HG03442 (cell line): ENCODE data around the gene GLT1D1.
"Not testable (repeated sequence)": the region's sequence is repeated elsewhere in the genome, so short reads cannot be mapped to it uniquely, and the experiment has no call there.

ENCODE experiments used
- ATAC-seq: cut with Tn5 transposase; IDR thresholded peaks from one replicate; pipeline ENCODE4 v1.9.1; 2021; ENCODE audit warnings: mild to moderate bottlenecking, moderate library complexity; ENCODE audit not compliant: unreplicated experiment

Gene GLT1D1

DNA sequence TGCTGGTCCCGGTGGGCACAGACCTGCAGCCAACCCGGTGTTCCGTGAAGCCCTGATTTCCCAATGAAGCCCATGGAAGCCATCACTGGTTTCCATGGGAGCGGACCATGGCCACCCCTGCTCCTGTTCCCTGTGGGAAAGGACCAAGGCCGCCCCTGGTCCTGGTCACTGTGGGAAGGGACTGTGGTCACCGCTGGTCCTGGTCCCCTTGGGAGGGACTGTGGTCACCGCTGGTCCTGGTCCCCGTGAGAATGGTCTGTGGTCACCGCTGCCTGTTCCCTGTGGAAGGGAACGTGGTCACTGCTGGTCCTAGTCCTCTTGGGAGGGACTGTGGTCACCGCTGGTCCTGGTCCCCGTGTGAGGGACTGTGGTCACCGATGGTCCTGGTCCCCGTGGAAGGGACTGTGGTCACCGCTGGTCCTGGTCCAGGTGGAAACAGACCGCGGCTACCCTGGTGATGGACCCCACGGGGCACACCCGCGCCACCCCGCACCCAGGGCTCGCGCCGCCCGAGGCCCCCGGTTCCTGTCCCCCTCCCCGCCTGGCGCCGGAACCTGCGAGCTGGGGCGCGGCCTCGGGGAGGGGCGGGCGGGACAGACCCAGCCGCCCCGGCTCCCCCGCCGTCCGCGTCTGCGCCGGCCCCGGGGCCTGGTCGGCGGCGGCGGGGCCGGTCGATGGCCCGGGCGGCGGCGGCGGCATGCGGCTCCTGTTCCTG, at the start of gene GLT1D1:
Gene GLT1D1 (plus strand): TSS at position 594 of the 715 bp plus-strand sequence. CDS start 104 bp downstream, at position 698.
- ATAC-seq = peak; percentile 18

DNA sequence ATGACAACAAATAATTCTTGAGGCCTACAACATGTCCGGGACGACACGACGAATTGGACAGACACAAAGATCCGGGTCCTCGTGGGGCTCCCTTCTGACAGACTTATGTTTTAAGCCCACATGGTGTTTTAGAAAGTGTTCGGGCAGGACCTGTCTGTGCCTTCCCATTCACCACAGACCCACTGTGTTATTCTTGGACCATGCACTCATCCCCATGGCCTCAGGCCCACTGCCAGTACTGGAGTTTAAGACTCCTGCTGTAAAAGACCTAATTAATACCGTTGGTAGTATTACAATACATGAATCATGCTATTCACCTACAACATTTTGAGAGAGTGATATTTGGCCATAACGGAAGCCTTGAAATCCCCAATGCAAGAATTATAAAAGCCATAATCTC, 49.5 kb upstream of the GLT1D1 start:
- ATAC-seq = no peak

DNA sequence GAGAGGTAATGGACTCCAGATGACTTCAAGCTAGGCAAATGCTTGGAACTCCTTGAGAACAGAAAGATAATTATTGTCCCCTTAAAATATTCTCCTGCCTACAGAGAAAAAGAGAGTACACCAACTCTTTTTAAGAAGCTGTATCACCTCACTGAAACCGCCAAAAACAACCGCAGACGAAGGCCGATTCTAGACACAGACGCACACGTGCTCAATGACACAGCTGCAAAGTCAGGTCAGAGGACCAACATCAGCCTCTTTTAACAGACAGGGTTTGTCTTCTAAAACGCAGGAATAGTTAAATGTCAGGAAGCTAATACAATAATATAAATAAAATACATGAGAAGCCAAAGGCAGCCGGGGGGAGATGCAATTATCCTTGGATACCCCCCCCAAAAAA, 48.5 kb upstream of the GLT1D1 start:
- no peak for ATAC-seq

DNA sequence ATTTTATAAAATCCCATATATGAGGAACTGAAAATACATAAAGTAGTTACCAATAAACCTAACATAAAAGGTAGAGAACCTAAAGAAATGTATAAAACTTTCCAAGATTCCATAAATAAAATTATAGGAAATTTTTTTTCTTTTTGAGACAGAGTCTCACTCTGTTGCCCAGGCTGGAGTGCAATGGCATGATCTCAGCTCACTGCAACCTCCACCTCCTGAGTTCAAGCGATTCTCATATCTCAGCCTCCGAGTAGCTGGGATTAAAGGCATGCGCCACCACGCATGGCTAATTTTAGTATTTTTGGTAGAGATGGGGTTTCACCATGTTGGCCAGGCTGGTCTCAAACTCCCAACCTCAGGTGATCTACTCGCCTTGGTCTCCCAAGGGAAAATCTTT, 47.9 kb upstream of the GLT1D1 start:
- not testable (repeated sequence) for ATAC-seq

DNA sequence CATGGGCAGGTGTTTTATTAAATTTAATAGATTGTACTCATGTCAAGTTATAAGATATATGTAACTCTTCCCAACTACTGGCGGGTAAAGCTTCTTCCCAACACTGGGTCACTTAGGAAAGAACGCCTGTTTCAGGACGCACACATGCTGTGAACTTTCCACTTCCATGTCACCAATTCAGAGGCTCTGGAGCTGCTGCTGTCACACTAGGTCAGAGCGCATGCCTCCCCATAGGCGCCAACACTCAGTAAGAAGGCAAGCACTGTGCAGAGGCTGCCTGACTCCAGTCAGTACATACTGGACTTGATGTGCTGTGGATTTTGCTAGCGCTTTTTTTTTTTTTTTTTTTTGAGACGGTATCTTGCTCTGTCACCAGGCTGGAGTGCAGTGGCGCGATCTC, 46.7 kb upstream of the GLT1D1 start:
- no peak for ATAC-seq

DNA sequence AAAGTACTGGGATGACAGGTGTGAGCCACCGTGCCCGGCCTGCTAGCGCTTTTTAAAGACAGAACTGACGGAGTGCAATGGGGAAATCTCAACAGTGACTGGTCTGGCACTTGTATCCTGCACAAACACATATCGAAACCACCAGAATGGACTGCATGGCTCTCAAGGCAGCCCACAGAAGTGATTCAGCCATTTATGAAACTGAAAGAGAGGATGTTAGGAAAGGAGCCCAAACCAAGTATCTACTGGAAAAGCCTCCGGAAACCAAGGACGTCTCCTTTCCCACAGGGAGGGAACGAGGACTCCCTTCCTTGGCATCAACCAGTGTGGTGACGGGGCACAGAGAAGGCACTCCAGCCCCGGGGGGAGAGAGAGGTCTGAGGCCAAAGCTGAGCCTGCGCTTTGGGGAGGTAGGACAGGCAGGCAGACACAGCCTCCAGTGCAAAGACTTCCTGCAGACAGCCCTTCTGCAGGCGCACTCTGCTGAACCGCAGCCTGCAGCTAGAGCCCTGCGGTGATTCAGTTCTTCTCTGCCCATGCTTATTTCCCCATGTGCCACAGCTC, 46.0 kb upstream of the GLT1D1 start:
- no peak for ATAC-seq

DNA sequence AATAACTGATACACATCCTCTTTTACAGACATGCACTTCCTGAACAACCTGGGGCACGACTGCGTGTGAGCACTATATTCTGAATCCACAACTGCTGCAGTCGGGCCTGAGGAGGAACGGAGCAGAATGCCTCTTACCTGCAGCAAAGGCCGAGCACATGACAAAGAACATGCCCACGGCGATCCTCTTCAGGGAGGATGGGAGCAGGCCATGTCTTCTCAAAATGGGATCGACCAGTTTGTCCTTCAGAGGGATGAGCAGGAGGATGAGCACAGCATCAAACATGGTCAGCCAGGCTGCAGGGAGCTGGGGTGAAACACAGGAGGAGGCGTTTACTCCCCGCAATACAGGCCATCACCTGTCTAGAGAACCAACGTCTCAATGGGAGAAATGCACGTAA, 44.6 kb upstream of the GLT1D1 start:
- ATAC-seq = no peak

DNA sequence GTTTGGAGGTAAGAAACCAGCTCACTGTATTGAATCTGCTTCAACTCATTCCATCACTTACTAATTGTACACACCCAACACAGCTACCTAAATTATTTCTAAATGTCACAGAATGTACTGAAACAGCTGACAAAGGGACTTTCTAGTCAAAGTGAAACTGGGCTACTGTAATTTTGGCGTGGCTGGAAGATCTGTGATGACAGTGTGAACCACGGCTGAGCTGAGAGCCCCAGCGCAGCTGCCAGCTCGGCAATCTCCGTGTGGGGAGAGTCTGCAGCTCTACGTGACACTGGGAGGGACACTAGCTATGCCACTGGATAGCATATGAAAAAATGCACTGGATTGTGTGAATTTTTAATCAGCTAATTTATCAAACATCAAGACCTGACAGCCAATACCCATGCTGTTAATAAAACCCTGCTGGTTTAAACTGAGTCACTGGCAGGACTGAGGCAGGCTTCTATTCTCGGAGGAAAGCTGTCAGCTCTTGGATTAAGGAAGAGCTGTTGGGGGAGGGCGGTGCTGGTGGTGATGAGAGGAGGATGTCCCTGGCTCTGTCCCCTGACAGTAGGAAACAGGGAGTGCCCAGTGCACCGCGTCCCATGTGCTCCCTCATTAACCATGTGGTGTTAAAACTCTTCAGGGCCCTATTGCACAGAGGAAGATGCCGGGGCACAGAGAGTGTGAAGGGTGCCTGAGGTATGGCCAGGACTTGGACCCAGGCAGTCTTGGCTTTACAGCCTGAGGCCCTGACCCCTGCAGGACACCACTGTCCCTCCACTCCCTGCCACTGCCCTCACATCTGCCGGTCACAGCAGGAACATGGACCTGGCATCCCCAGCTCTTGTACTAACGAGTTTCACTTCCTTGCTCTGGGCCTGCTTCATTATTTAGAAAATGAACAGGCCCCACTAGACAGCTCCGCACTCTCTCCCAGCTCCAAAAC, 42.8 kb upstream of the GLT1D1 start:
- peak; percentile 77 for ATAC-seq

DNA sequence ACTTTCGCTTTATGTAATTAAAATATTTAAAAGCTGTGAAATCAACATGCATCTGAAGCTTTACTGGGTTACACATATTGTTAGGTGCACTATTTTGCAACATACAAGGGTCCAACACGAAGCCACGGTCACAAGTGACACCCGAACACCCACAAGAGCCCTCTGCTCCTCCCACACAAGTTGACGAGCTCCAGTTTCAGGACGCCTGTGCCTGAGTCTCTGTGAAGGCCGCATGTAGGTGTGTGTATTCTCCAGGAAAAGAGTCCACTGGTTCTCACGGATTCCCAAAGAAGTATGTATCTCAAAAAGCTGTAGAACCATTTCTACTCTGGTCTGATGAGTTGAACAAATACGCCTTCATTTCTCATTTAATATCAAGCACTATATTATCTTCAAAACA, 41.5 kb upstream of the GLT1D1 start:
- ATAC-seq = peak; percentile 18

DNA sequence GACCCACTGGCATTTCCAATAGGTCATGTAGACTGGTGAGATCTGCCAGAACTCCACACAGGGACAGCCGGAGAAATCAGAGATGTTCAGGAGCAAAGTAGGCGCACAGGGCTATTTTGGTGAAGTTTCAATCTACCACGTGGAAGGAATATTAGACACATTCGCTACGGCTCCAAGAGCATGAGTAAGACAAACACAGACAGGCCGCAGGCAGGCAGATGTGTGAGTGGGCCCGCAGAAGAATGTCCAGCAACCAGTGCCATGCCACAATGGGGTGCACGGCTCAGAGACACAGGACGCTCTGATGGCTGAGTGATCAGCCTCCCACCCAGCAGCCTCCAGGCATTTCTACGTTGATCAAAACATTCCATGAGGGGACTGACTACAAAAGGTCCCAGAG, 39.9 kb upstream of the GLT1D1 start:
- no peak for ATAC-seq

DNA sequence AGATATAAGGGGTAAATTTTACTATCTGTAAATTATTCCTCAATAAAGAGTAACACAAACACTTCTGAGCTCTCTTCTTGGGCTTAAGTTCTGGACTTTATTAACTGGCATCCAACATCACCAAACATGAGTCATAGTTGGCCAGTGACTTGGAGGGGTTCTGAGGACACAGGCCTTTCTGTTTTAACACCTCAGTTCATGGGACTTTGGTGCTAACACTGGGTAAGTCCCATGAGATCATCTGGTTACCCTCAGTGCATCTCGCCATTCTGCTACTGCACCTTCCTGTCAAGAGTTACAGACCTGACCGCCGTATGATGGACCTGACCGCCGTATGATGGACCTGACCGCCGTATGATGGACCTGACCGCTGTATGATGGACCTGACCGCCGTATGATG, 39.4 kb upstream of the GLT1D1 start:
- peak; percentile 31 for ATAC-seq

DNA sequence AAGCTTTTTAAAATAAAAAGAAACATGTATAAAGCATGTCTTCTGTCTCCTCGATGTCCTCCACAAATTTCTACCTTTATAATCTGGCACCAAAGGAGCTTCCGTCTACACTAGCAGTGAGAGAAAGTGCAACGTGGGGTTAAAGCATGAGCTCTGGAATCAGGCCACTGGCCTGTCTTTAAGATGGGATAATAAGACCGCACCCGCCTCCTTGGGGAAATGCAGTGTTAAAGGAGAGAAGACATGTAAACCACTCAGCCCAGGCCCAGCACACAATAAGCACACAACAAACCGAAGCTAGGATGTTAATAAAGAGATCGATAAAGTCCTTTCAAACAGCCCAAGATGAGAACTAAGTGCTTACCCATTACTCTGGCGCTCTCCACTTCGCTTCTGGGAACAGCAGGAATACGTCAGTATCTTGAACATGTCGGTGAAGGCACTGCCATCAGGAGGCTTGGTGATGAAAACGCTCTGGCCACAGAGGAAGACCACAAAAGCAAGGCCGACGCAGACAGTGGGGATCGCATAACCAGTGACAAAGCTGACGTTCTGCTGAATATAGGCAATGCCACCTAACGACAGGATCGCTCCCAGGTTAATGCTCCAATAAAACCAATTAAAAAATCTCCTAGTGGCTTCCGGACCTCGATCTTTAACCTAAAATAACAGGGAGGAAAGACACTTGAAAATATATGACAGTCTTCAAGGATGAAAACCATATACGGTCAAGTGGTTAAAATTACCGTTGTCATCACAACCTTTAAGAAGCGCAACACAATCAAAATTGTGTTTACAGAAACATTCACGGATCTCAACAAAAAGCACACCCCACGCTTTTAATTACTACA, 38.6 kb upstream of the GLT1D1 start:
- ATAC-seq = no peak

DNA sequence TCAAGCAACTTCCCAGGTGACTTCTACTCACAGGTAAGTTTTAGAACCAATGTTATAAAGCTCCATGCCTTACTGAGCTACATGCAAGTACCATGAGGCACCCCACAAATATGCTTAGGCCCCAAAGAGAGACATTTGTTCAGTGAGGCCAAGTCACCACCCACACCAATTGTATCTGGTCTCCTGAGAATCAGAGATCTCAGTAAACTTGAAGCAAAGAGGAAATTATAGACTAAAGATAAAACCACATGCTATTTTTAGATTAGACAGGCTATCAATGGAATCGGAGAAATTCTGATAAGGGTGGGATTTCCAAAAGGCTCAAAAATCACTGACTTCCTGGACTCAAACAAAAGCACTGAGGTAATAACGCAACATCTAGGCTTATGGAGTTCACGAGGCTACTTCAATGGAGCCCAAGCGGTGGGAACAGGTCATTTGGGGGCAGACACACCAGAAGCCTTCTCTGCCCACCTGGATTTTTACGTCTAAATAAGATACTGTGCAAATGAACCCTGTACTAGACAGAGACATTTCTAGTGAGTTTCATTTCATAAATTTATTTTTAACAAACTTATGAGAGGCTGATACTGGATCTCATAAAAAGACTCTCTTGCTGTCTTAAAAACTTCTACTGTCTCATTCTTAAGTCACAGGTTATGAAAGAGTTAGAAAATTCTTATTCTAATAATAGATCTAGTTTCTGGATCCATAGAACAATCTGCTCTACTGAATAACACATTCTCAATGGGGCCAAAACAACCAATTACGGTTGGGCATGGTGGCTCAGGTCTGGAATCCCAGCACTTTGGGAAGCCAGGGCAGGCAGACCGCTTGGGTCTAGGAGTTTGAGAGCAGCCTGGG, 37.3 kb upstream of the GLT1D1 start:
- no peak for ATAC-seq

DNA sequence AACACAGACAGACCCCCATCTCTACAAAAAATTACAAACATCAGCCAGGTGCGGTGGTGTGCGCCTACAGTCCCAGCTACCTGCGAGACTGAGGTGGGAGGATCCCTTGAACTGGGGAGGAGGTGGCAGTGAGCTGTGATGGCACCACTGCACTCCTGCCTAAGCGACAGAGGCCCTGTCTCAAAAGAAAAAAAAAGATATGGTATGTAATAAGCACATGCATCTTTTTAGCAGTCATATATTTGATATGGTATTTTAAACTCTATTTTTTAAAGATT, 36.7 kb upstream of the GLT1D1 start:
- ATAC-seq = no peak

DNA sequence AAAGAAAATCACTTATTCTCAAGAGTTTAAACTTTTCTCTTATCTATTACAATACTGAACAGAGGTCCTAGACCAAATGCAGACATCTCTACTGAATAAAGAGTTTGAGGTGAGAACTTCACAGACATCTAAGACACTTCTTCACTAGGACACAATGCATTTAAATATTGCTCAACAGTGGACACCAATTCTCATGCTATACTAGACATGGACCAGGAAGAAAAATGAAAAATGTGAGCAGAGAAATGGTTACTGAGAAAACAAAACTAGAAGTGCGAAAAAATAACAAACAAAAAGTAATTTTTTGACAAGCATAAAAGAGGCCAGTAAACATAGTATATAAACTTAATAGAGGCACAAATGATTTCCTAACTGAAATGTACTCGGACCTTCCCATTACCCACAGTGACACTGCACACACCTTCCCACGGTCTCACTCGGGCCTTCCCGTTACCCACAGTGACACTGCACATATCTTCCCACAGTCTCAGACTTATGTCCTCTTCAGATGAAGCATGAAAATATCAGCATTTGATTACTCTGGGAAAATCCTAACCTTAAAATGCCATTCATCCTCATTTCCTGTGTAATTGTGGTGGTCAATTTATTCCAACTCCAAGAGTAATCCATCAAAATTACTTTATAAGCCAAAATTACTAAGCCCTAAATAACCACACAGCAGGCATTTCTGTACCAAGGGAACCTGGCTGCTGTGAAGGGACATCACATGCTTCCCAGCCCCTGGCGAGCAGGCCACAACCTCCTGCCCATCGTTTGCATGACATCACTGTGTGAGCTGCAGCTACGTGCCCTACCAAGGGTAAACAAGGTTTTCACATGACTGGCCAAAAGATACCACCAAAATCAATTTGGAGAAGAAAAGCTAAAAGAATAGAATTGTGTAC, 35.9 kb upstream of the GLT1D1 start:
- ATAC-seq = peak; percentile 45

DNA sequence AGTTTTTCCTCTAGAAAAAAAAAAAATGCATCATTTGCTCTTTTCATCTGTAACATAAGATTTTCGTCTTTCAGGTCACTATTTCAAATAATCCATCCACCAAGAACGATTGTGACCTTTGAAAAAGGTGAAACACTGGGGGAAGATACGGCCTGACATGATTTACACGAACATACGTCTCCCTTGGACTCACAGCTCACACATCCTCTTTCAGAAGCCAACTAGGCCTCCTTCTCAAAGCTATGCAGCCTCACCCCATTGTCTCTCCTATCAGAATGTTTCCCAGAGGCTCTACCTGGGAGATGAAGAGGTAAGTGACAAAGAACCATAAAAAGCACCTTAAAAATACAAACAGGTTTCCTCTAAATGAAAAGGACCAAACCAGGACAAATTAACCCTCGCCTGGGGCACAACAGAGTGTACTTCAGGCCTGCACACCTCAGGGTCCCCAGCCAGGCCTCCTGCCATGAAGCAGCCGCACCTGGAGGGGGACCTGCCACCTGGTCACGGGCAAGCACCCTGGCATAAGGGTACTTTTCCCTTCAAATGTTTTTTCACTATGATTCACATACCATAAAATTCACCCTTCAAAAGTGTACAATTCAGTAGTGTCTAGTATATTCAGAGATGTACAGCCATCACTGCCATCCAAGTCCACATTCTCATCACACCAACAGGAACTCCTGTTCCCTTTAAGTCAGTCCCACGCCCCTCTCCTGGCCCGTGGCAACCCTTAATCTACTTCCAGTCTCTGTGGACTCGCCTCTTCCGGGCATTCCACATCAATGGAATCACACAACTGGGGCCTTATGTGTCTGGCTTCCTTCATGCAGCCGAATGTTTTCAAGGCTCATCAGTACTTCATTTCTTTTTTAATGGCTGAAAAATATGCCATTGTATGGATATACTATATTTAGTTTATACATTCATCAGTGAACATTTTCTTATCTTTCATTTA, 34.9 kb upstream of the GLT1D1 start:
- ATAC-seq = peak; percentile 27

DNA sequence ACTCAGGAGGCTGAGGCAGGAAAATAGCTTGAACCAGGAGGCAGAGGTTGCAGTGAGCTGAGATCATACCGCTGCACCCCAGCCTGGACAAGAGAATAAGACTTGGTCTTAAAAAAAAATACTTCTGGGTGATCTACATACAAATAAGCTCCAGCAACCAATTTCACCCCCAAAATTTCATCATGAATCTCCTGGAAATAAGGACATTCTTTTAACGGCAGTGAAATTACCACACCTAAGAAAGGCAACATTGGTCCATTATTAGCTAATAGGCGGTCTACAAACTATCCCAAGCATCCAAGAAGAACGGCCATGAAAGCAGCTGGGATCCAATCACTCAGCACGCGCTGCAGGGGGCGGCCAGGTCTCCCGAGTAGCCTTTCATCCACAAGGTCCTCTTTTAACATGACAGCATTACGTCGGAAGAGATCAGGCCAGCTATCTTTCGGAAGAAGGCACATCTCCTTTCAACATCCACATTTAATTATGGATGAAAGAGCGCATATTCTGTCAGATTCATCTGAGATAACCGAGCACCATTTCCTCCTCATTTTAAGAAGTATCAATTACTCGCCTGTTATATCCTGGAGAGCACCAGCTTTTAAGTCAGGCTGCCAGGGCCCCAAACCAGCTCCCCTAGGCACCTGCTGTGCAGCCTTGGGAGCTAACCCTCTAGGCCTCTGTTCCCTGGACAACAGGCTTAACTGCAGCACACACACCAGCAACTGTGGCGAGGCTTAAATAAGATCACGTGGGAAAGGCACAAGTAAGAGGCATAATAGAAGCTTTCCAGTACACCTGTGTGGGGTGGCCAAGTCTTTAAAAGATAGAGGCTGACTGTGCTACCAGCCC, 33.8 kb upstream of the GLT1D1 start:
- ATAC-seq = no peak
